ENCODE data around the gene EDN3.

The EDN3 gene

GRCh38 chr20:59374261-59374660, 73.8 kb downstream of the EDN3 start:
- TF ChIP-seq ZNF518A (tag by site-specific recombination; conservative IDR thresholded peaks at IDR 0.05; ENCODE audit: low read depth), result no peak
- TF ChIP-seq ZNF610 (tag by site-specific recombination; IDR thresholded peaks at IDR 0.05; ENCODE audit: borderline replicate concordance), result no peak
- TF ChIP-seq ZNF830 (tag by site-specific recombination; IDR thresholded peaks at IDR 0.05; ENCODE audit: low read depth), result no peak
- TF ChIP-seq ZNF350 (tag by site-specific recombination; IDR thresholded peaks at IDR 0.05), result no peak
- TF ChIP-seq PBX3 (CRISPR knock-in tag; IDR thresholded peaks at IDR 0.05), result no peak
- no peak for TF ChIP-seq ZNF155 (tag by site-specific recombination; IDR thresholded peaks at IDR 0.05)
- no peak for TF ChIP-seq ZNF2 (tag by site-specific recombination; IDR thresholded peaks at IDR 0.05)
- no peak for TF ChIP-seq ZNF704 (tag by site-specific recombination; IDR thresholded peaks at IDR 0.05)
- ChIA-PET POLR2A (no interaction called here), CTCF (no interaction called here)

GRCh38 chr20:59375541-59375940, 75.1 kb downstream of the EDN3 start:
- H3K36me3 ChIP-seq (ENCODE audit: control insufficient read depth in 2 of 2, insufficient read depth in 1 of 2, low read length in 2 of 2), result no peaks in the 10 kb centered on the region
- H3K27ac ChIP-seq (ENCODE audit: extremely low read depth, low read depth, low read length), result no peak overlapping the region
- no peaks in the 10 kb centered on the region for H3K4me1 ChIP-seq (ENCODE audit: control insufficient read depth, insufficient read depth, low read length)
- no peak overlapping the region for H3K4me3 ChIP-seq (ENCODE audit: low read depth, low read length)
- CTCF ChIA-PET, result no interaction called here
- POLR2A ChIA-PET, result no interaction called here
- H3K9me3 ChIP-seq (ENCODE audit: control insufficient read depth, insufficient read depth, low read depth, low read length), result no peaks in the 10 kb centered on the region
- TF ChIP-seq ZNF324 (tag by site-specific recombination; IDR thresholded peaks at IDR 0.05), result no peak
- no peak for TF ChIP-seq ZNF513 (tag by site-specific recombination; IDR thresholded peaks at IDR 0.05)
- TF ChIP-seq ZNF274 (IDR thresholded peaks at IDR 0.05; ENCODE audit: low read length), result no peak
- TF ChIP-seq ZNF274 (tag by site-specific recombination; IDR thresholded peaks at IDR 0.05; ENCODE audit: borderline replicate concordance), result no peak
- TF ChIP-seq SP7 (tag by site-specific recombination; IDR thresholded peaks at IDR 0.05), result no peak
- no peak for TF ChIP-seq MYNN (tag by site-specific recombination; IDR thresholded peaks at IDR 0.05; ENCODE audit: borderline replicate concordance)
- TF ChIP-seq CTCF (tag by site-specific recombination; IDR thresholded peaks at IDR 0.05), result no peak
- TF ChIP-seq ZFP41 (tag by site-specific recombination; IDR thresholded peaks at IDR 0.05; ENCODE audit: borderline replicate concordance), result no peak
- no peak for TF ChIP-seq ZNF518A (tag by site-specific recombination; conservative IDR thresholded peaks at IDR 0.05; ENCODE audit: low read depth)
- TF ChIP-seq HOXD13 (CRISPR knock-in tag; IDR thresholded peaks at IDR 0.05; ENCODE audit: borderline replicate concordance), result no peak
- TF ChIP-seq ZNF202 (tag by site-specific recombination; IDR thresholded peaks at IDR 0.05; ENCODE audit: borderline replicate concordance), result no peak
- no peak for TF ChIP-seq ZNF341 (tag by site-specific recombination; IDR thresholded peaks at IDR 0.05; ENCODE audit: low read depth)

More at GRCh38 chr20:59374261-59374660, 73.8 kb downstream of the EDN3 start:
- H3K36me3 ChIP-seq (ENCODE audit: control insufficient read depth in 2 of 2, insufficient read depth in 1 of 2, low read length in 2 of 2), result no peaks in the 10 kb centered on the region
- H3K4me1 ChIP-seq (ENCODE audit: control insufficient read depth, insufficient read depth, low read length), result no peaks in the 10 kb centered on the region
- H3K4me3 ChIP-seq (ENCODE audit: low read depth, low read length), result no peak overlapping the region
- H3K27ac ChIP-seq (ENCODE audit: extremely low read depth, low read depth, low read length), result no peak overlapping the region
- no peaks in the 10 kb centered on the region for H3K9me3 ChIP-seq (ENCODE audit: control insufficient read depth, insufficient read depth, low read depth, low read length)

Measured in HEK293 (cell line).